ENCODE measurements around the gene RASSF4. TPM values are rescaled to one million over a fixed set of nuclear protein-coding genes. Genes with fewer than 3 reads are reported as not detected.
A peak's percentile ranks its signal among the peaks of the same experiment; 100 is the strongest.

The RASSF4 gene
- total and polyA plus RNA-seq, 9 of the 15 experiments (the other 6 are each of a cell fraction or from before 2014, with no cell fraction given): 0.01 to 0.62 (median 0.11) TPM; not detected in 3

GRCh38 chr10:44925224-44925623, 34.4 kb upstream of the RASSF4 start (continued):
- TF ChIP-seq MGA (IDR thresholded peaks at IDR 0.05): peak; percentile 57
- TF ChIP-seq ZNF41 (CRISPR knock-in tag; conservative IDR thresholded peaks at IDR 0.05): no peak
- no peak for TF ChIP-seq ZNF639 (CRISPR knock-in tag; conservative IDR thresholded peaks at IDR 0.05 in 1 of 2, IDR thresholded peaks at IDR 0.05 in 1 of 2)
- no peak for TF ChIP-seq LEF1 (IDR thresholded peaks at IDR 0.05)
- no peak for TF ChIP-seq HSF4 (CRISPR knock-in tag; IDR thresholded peaks at IDR 0.05; ENCODE audit: borderline replicate concordance)
